ENCODE data around the gene SH2D4B.

SH2D4B gene

GRCh38 chr10:80681142-80681541, 143.4 kb downstream of the SH2D4B start:
- DNase-seq (ENCODE audit: low read depth in 1 of 2, low spot score in 1 of 2) = no peak

- no peak for DNase-seq (ENCODE audit: low read depth in 1 of 2, low spot score in 1 of 2)
Measured at GRCh38 chr10:80684259-80684658, 146.6 kb downstream of the SH2D4B start.

- DNase-seq (ENCODE audit: low read depth in 1 of 2, low spot score in 1 of 2) = no peak
Measured at GRCh38 chr10:80685355-80685754, 147.7 kb downstream of the SH2D4B start.

GRCh38 chr10:80686734-80687475, 149.2 kb downstream of the SH2D4B start:
- DNase-seq (ENCODE audit: low read depth in 1 of 2, low spot score in 1 of 2) = no peak

- DNase-seq (ENCODE audit: low read depth in 1 of 2, low spot score in 1 of 2) = no peak
Measured at GRCh38 chr10:80687476-80687789, 149.7 kb downstream of the SH2D4B start.

- DNase-seq (ENCODE audit: low read depth in 1 of 2, low spot score in 1 of 2) = no peak
Measured at GRCh38 chr10:80690434-80690833, 152.7 kb downstream of the SH2D4B start.

- no peak for DNase-seq (ENCODE audit: low read depth in 1 of 2, low spot score in 1 of 2)
Measured at GRCh38 chr10:80691441-80691840, 153.7 kb downstream of the SH2D4B start.

- DNase-seq (ENCODE audit: low read depth in 1 of 2, low spot score in 1 of 2) = no peak
Measured at GRCh38 chr10:80693565-80693964, 155.9 kb downstream of the SH2D4B start.

- DNase-seq (ENCODE audit: low read depth in 1 of 2, low spot score in 1 of 2) = no peak
Measured at GRCh38 chr10:80694930-80695329, 157.2 kb downstream of the SH2D4B start.

Measured in activated CD4-positive, alpha-beta T cell treated with anti-CD3 and anti-CD28 coated beads, Interleukin-2, amount 50 U/mL, for 24 hours (primary cell).